GM12878 (cell line): ENCODE results near the gene MSL2. TPM values are rescaled to one million over a fixed set of nuclear protein-coding genes. Genes with fewer than 3 reads are reported as not detected.

Experiments
- ATAC-seq: fragments of 200-7000 bp; cut with Tn5 transposase; 3 replicates; pipeline ENCODE4 v1.9.1; 2020; ENCODE audit warnings: mild to moderate bottlenecking, moderate library complexity
- BruUV-seq: library from RNA; stranded (reverse); fragments of 400-500 nt; replicated peaks from 2 replicates; lab custom pipeline; 2021; lab: Mats Ljungman, UMichigan
- CTCF ChIA-PET: fragments of 300-600 bp; sonication (Branson Sonifier 250); formaldehyde crosslinking; extraction: SDS; loops from one replicate; lab custom pipeline; 2021; ENCODE audit warnings: inconsistent platforms; lab: Yijun Ruan, JAX
- POLR2A ChIA-PET: fragments of 350-600 bp; formaldehyde crosslinking; extraction: SDS; loops from one replicate; lab custom pipeline; 2021; ENCODE audit warnings: inconsistent platforms; lab: Charles Lee
- RAD21 ChIA-PET: fragments of 300-600 bp; sonication (Branson Sonifier 250); formaldehyde crosslinking; loops from one replicate; lab custom pipeline; 2023; ENCODE audit warnings: antibody characterized with exemption; ENCODE audit not compliant: unreplicated experiment; lab: Charles Lee
- SMC1A ChIA-PET: fragments of 300-600 bp; sonication (Branson Sonifier 250); formaldehyde crosslinking; loops from one replicate; lab custom pipeline; 2023; ENCODE audit not compliant: unreplicated experiment, uncharacterized antibody; lab: Charles Lee
- DNase-seq: peaks from one replicate; pipeline ENCODE4 v3.0.0-alpha.2; 2011; ENCODE audit warnings: low read depth, low spot score
- FAIRE-seq: peaks from 3 replicates; lab custom pipeline; 2011; peaks lifted over from hg19 to GRCh38; lab: Jason Lieb, UNC
- H2AFZ ChIP-seq: 2 replicates; pipeline ENCODE4 v1.6.0; 2011; ENCODE audit warnings: low read depth, low read length, control low read depth; ENCODE audit not compliant: control insufficient read depth
- H3K27ac ChIP-seq: 2 replicates; pipeline ENCODE4 v1.5.1; 2011; ENCODE audit warnings: control low read depth; ENCODE audit not compliant: control insufficient read depth, insufficient read depth
- H3K27me3 ChIP-seq, 2 experiments: replicated peaks in 1 of 2; 2 replicates each; pipeline versions ENCODE4 v1.6.0 to v1.6.1; 2011; ENCODE audit warnings: low read length in 1 of 2; ENCODE audit not compliant: control insufficient read depth in 2 of 2, insufficient read depth in 2 of 2
- H3K36me3 ChIP-seq, 2 experiments: 2 replicates each; pipeline ENCODE4 v1.5.1; 2011; ENCODE audit warnings: low read length in 1 of 2; ENCODE audit not compliant: control insufficient read depth in 2 of 2, insufficient read depth in 2 of 2
- H3K4me1 ChIP-seq: 2 replicates; pipeline ENCODE4 v1.6.1; 2011; ENCODE audit warnings: mild to moderate bottlenecking, low read length, moderate library complexity, mixed read lengths; ENCODE audit not compliant: control insufficient read depth, insufficient read depth
- H3K4me2 ChIP-seq: 2 replicates; pipeline ENCODE4 v1.6.0; 2011; ENCODE audit warnings: control low read depth; ENCODE audit not compliant: control insufficient read depth, insufficient read depth
- H3K4me3 ChIP-seq: fragments of 200-600 bp; sonication (generic); 2 replicates; pipeline ENCODE4 v1.5.1; 2016
- H3K79me2 ChIP-seq: 2 replicates; pipeline ENCODE4 v1.6.0; 2011; ENCODE audit warnings: low read length; ENCODE audit not compliant: control insufficient read depth, insufficient read depth
- H3K9ac ChIP-seq: 2 replicates; pipeline ENCODE4 v1.8.0; 2011; ENCODE audit warnings: low read length, control low read depth, mixed read lengths; ENCODE audit not compliant: control insufficient read depth, insufficient read depth
- H3K9me3 ChIP-seq: replicated peaks from 3 replicates; pipeline ENCODE4 v1.5.1; 2011; ENCODE audit warnings: mild to moderate bottlenecking, low read length; ENCODE audit not compliant: control insufficient read depth, insufficient read depth
- H4K20me1 ChIP-seq: 2 replicates; pipeline ENCODE4 v1.6.0; 2011; ENCODE audit not compliant: control insufficient read depth, insufficient read depth
- HDGF ChIP-seq: fragments of 450-650 bp; IDR thresholded peaks from 2 replicates; pipeline ENCODE4 v1.6.1; 2016; ENCODE audit warnings: antibody characterized with exemption
- SKIL ChIP-seq: fragments of 450-650 bp; IDR thresholded peaks from 2 replicates; pipeline ENCODE4 v1.6.1; 2017; ENCODE audit warnings: mild to moderate bottlenecking, low read depth, inconsistent platforms; ENCODE audit not compliant: poor library complexity, severe bottlenecking
- STAT1 ChIP-seq: fragments of 450-650 bp; conservative IDR thresholded peaks from 2 replicates; pipeline ENCODE4 v1.6.1; 2014; ENCODE audit warnings: antibody characterized with exemption, mild to moderate bottlenecking
- TARDBP ChIP-seq: IDR thresholded peaks from 2 replicates; pipeline ENCODE4 v1.6.1; 2016; ENCODE audit warnings: borderline replicate concordance
- WRNIP1 ChIP-seq: IDR thresholded peaks from 2 replicates; pipeline ENCODE4 v1.6.1; 2011; ENCODE audit warnings: low read depth, low read length, improper control_type of control experiment, borderline replicate concordance
- ZBTB4 ChIP-seq: fragments of 450-650 bp; formaldehyde crosslinking; IDR thresholded peaks from 2 replicates; pipeline ENCODE4 v1.4.0; 2022; ENCODE audit warnings: mild to moderate bottlenecking, moderate library complexity
- ZBTB40 ChIP-seq: fragments of 450-650 bp; IDR thresholded peaks from 2 replicates; pipeline ENCODE4 v1.6.1; 2016; ENCODE audit warnings: mild to moderate bottlenecking, moderate library complexity, borderline replicate concordance
- WGBS: methylation state at CpG from one replicate; pipeline ENCODE4 v1.1.6; 2016; ENCODE audit warnings: low lambda C conversion rate; ENCODE audit not compliant: insufficient replicate concordance, insufficient coverage; ENCODE audit errors: missing lambda C conversion rate; 5-methylcytosine and 5-hydroxymethylcytosine counted together
- in situ Hi-C: fragments of 300-500 bp; cut with MboI; formaldehyde crosslinking; loops from 9 replicates; pipeline ENCODE4 v1.14.3; 2018; ENCODE audit warnings: mixed read lengths
- intact Hi-C: fragments of 100-400 bp; cut with micrococcal nuclease; formaldehyde crosslinking; loops from one replicate; pipeline ENCODE4 v1.14.2; 2022; ENCODE audit not compliant: unreplicated experiment
- polyA plus RNA-seq, 11 experiments: library from polyadenylated mRNA; depleted of rRNA in 4 of 11; unstranded in 6 of 11; stranded (reverse) in 5 of 11; fragments of >200 nt; fragmentation: Nextera tagmentation in 4 of 11; fragmentation: Illumina TruSeq in 1 of 11; extraction: Ambion mirVana in 4 of 11; extraction: Trizol in 1 of 11; gene quantifications; 1 replicate in 1 of 11; 2 replicates in 10 of 11; pipeline versions ENCODE4 v1.2.1 to v1.2.3, GENCODE V29; 2011 to 2016; ENCODE audit warnings: inconsistent platforms in 2 of 11, missing spikeins in 2 of 11, low read depth in 1 of 11
- total RNA-seq, 4 experiments: library from RNA; depleted of rRNA in 3 of 4; stranded (reverse); fragments of >200 nt in 3 of 4; fragmentation: Illumina TruSeq in 1 of 4; extraction: Trizol in 1 of 4; gene quantifications; 2 replicates each; pipeline versions ENCODE4 v1.2.1 to v1.2.3, GENCODE V29; 2013 to 2021

The MSL2 gene
- total and polyA plus RNA-seq, 10 of the 15 experiments (the other 5 are each of a cell fraction or from before 2014, with no cell fraction given): 3.5 to 31.7 (median 10.5) TPM

- POLR2A ChIA-PET: interaction anchor here (0.6 to 3.1 kb wide), 5 partner anchors 8 to 669 kb away, joined by 3 to 15 read pairs (median 3); partner anchors contain the start of genes NCK1 and PCCB
- Histone ChIP-seq H3K36me3 (peaks cover 0 to 2% of the 10 kb centered on the region in 2 experiments; a peak in 1 of 4 replicates), H3K4me1 (peaks cover 10% of the 10 kb centered on the region)
Observed at GRCh38 chr3:136192831-136193230, 3.3 kb downstream of the MSL2 start.

More at GRCh38 chr3:136192831-136193230, 3.3 kb downstream of the MSL2 start:
- Histone ChIP-seq H3K79me2 (peaks cover 89% of the 10 kb centered on the region), H3K9ac (peak overlapping the region; percentile 99), H2AFZ (no peak overlapping the region), H3K27ac (peak overlapping the region; percentile 17), H4K20me1 (peaks cover 15% of the 10 kb centered on the region; the same call in 1 of the 2 replicates), H3K27me3 (no peaks in the 10 kb centered on the region), H3K4me3 (peak overlapping the region; percentile 83), H3K9me3 (no peaks in the 10 kb centered on the region), H3K4me2 (peak overlapping the region; percentile 69)
- FAIRE-seq (no peak), ATAC-seq (no peak), DNase-seq (no peak)
- 3% methylated on average over 2 of the region's 2 CpGs for WGBS
- BruUV-seq: no TSS peak
- TF ChIP-seq ZBTB4 (CRISPR knock-in tag) (no peak), HDGF (no peak), TARDBP (no peak), ZBTB40 (no peak), SKIL (no peak), WRNIP1 (no peak), STAT1 (no peak)
- SMC1A ChIA-PET: interaction anchor here (1.1 to 3.0 kb wide), 5 partner anchors 12 to 560 kb away, joined by 3 to 13 read pairs (median 4); partner anchors contain the start of genes PCCB and STAG1
- in situ Hi-C loops: no loop called here
- RAD21 ChIA-PET: interaction anchor here (0.6 to 3.2 kb wide), 7 partner anchors 10 to 731 kb away, joined by 3 to 13 read pairs (median 7); partner anchors contain the start of genes PCCB and STAG1
- intact Hi-C loops: loop anchor here (2.0 to 10.0 kb wide), 4 partner anchors 14 to 822 kb away; no protein-coding TSS in a partner anchor
- CTCF ChIA-PET: interaction anchor here (0.7 to 2.8 kb wide), 5 partner anchors 9 to 560 kb away, joined by 3 to 11 read pairs (median 5); partner anchors contain the start of genes PCCB and STAG1
